Smooth muscle cell of trachea (primary cell): ENCODE data around the gene P2RY10. TPM values are rescaled to one million over a fixed set of nuclear protein-coding genes. Genes with fewer than 3 reads are reported as not detected.

Experiments used
- total RNA-seq: library from RNA; depleted of rRNA; stranded (reverse); fragments of >200 nt; gene quantifications from 2 replicates; pipeline ENCODE4 v1.2.1, GENCODE V29; 2014

The P2RY10 gene
- total RNA-seq = not detected in 2 replicates

GRCh38 chrX:78945186-78945912, at the start of gene P2RY10:
Gene P2RY10, plus strand, starts transcription at chrX:78945391. Its CDS starts 15,130 bp downstream, at chrX:78960521.

Other genes with a start within 250 kb of the P2RY10 start
- gene LPAR4, start 197.7 kb upstream of the P2RY10 start, total RNA-seq = 0.50 and 0.58 TPM in 2 replicates
- not detected in 2 replicates for gene GPR174, start 199.3 kb downstream of the P2RY10 start, total RNA-seq